ENCODE data around the gene ABCB10. TPM values are rescaled to one million over a fixed set of nuclear protein-coding genes. Genes with fewer than 3 reads are reported as not detected.

The ABCB10 gene
- total RNA-seq, 1 experiment from 2014 or later: 19.2 TPM

- CTCF ChIA-PET: no interaction called here
- in situ Hi-C loops (cut with HindIII; ENCODE audit: low pct_unique_long_range_greater_than_20kb, low sequenced_read_pairs) (no loop called here), intact Hi-C loops (cut with micrococcal nuclease; ENCODE audit: unreplicated experiment) (no loop called here)
- POLR2A ChIA-PET: interaction anchor here (0.7 kb wide), 1 partner anchor 57 kb away, joined by 12 read pairs; no protein-coding TSS in a partner anchor
- H3K4me1 ChIP-seq (ENCODE audit: control insufficient read depth, insufficient read depth, low read length): no peaks in the 10 kb centered on the region
- no peak for TF ChIP-seq TCF7L2 (IDR thresholded peaks at IDR 0.05; ENCODE audit: low read depth, low read length)
- no peak for TF ChIP-seq POLR2AphosphoS5 (IDR thresholded peaks at IDR 0.05; ENCODE audit: low read depth, low read length)
- TF ChIP-seq, protein P1, sequence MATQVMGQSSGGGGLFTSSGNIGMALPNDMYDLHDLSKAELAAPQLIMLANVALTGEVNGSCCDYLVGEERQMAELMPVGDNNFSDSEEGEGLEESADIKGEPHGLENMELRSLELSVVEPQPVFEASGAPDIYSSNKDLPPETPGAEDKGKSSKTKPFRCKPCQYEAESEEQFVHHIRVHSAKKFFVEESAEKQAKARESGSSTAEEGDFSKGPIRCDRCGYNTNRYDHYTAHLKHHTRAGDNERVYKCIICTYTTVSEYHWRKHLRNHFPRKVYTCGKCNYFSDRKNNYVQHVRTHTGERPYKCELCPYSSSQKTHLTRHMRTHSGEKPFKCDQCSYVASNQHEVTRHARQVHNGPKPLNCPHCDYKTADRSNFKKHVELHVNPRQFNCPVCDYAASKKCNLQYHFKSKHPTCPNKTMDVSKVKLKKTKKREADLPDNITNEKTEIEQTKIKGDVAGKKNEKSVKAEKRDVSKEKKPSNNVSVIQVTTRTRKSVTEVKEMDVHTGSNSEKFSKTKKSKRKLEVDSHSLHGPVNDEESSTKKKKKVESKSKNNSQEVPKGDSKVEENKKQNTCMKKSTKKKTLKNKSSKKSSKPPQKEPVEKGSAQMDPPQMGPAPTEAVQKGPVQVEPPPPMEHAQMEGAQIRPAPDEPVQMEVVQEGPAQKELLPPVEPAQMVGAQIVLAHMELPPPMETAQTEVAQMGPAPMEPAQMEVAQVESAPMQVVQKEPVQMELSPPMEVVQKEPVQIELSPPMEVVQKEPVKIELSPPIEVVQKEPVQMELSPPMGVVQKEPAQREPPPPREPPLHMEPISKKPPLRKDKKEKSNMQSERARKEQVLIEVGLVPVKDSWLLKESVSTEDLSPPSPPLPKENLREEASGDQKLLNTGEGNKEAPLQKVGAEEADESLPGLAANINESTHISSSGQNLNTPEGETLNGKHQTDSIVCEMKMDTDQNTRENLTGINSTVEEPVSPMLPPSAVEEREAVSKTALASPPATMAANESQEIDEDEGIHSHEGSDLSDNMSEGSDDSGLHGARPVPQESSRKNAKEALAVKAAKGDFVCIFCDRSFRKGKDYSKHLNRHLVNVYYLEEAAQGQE (IDR thresholded peaks at IDR 0.05; ENCODE audit: insufficient read depth in 1 of 2, low read depth in 2 of 2, low read length in 1 of 2): no peak
- no peak for TF ChIP-seq SIN3A (IDR thresholded peaks at IDR 0.05; ENCODE audit: borderline replicate concordance, insufficient read depth, low read depth, low read length)
- TF ChIP-seq, protein P2, sequence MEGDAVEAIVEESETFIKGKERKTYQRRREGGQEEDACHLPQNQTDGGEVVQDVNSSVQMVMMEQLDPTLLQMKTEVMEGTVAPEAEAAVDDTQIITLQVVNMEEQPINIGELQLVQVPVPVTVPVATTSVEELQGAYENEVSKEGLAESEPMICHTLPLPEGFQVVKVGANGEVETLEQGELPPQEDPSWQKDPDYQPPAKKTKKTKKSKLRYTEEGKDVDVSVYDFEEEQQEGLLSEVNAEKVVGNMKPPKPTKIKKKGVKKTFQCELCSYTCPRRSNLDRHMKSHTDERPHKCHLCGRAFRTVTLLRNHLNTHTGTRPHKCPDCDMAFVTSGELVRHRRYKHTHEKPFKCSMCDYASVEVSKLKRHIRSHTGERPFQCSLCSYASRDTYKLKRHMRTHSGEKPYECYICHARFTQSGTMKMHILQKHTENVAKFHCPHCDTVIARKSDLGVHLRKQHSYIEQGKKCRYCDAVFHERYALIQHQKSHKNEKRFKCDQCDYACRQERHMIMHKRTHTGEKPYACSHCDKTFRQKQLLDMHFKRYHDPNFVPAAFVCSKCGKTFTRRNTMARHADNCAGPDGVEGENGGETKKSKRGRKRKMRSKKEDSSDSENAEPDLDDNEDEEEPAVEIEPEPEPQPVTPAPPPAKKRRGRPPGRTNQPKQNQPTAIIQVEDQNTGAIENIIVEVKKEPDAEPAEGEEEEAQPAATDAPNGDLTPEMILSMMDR (IDR thresholded peaks at IDR 0.05): no peak
- no peak overlapping the region for H3K27ac ChIP-seq (ENCODE audit: low read length)
- DNase-seq (ENCODE audit: low read depth, low spot score) (no peak), ATAC-seq (no peak)
- H3K36me3 ChIP-seq (ENCODE audit: control insufficient read depth, insufficient read depth, low read length): no peaks in the 10 kb centered on the region
- BruUV-seq (replicated peaks): no TSS peak
- no peaks in the 10 kb centered on the region for H3K27me3 ChIP-seq (ENCODE audit: control insufficient read depth, insufficient read depth, low read length)
- no peaks in the 10 kb centered on the region for H3K9me3 ChIP-seq (ENCODE audit: control insufficient read depth, insufficient read depth, low read depth, low read length)
- no peak overlapping the region for H3K4me3 ChIP-seq (ENCODE audit: low read depth in 2 of 2, low read length in 2 of 2)
These were observed 19.9 kb upstream of the ABCB10 start for GRCh38 chr1:229578168-229579058.

DNA sequence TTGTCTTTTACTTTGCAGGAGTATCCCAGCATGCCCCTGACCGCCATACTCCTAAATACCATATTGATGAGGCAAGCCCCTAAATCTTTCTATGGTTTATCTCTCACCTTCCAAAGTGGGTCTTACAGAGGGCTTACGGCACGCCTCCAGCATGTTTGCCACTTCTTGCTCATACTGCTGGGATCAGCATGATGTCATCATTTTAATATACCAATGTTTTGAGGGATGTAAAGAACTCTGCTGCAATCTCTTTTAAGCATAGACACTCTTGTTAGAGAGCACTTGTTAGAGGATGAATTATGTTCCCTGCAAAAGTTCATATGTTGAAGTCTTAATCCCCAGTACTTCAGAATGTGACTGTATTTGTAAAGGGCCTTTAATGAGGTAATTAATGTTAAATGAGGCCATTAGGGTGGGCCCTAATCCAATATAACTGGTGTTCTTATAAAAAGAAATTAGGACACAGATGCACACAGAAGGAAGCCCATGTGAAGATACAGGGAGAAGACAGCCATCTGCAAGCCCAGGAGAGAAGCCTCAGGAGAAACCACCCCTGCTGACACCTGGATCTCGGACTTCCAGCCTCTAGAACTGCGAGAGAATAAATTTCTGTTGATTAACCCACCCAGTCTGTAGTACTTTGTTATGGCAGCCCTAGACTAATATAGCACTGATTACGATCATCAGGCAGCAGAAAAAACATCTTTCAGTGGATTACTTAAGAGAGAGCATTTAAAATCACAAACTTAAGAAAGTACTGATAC lies 16.4 kb upstream of the ABCB10 start:
- no peak for TF ChIP-seq TCF7L2 (IDR thresholded peaks at IDR 0.05; ENCODE audit: low read depth, low read length)
- TF ChIP-seq, protein P2 (IDR thresholded peaks at IDR 0.05): no peak
- TF ChIP-seq, protein P1 (IDR thresholded peaks at IDR 0.05; ENCODE audit: insufficient read depth in 1 of 2, low read depth in 2 of 2, low read length in 1 of 2): no peak
- no peak for TF ChIP-seq SIN3A (IDR thresholded peaks at IDR 0.05; ENCODE audit: borderline replicate concordance, insufficient read depth, low read depth, low read length)
- TF ChIP-seq POLR2AphosphoS5 (IDR thresholded peaks at IDR 0.05; ENCODE audit: low read depth, low read length): no peak
- Histone ChIP-seq H3K27ac (ENCODE audit: low read length) (no peak overlapping the region), H3K9me3 (ENCODE audit: control insufficient read depth, insufficient read depth, low read depth, low read length) (no peaks in the 10 kb centered on the region), H3K4me1 (ENCODE audit: control insufficient read depth, insufficient read depth, low read length) (no peaks in the 10 kb centered on the region), H3K27me3 (ENCODE audit: control insufficient read depth, insufficient read depth, low read length) (no peaks in the 10 kb centered on the region), H3K36me3 (ENCODE audit: control insufficient read depth, insufficient read depth, low read length) (no peaks in the 10 kb centered on the region), H3K4me3 (ENCODE audit: low read depth in 2 of 2, low read length in 2 of 2) (no peak overlapping the region)
- intact Hi-C loops (cut with micrococcal nuclease; ENCODE audit: unreplicated experiment): no loop called here
- ChIA-PET CTCF (no interaction called here), POLR2A (no interaction called here)
- ATAC-seq: no peak
- in situ Hi-C loops (cut with HindIII; ENCODE audit: low pct_unique_long_range_greater_than_20kb, low sequenced_read_pairs): no loop called here
- no TSS peak for BruUV-seq (replicated peaks)
- no peak for DNase-seq (ENCODE audit: low read depth, low spot score)
